HEK293T (cell line): ENCODE measurements around the gene MED15.
A peak's percentile ranks its signal among the peaks of the same experiment; 100 is the strongest.

Source experiments
- CTCF ChIA-PET: fragments of 350-600 bp; formaldehyde crosslinking; extraction: SDS; loops from one replicate; lab custom pipeline; 2021; ENCODE audit warnings: antibody characterized with exemption, inconsistent platforms; lab: Yijun Ruan, JAX
- POLR2A ChIA-PET: fragments of 350-600 bp; formaldehyde crosslinking; extraction: SDS; loops from one replicate; lab custom pipeline; 2020; ENCODE audit warnings: antibody characterized with exemption, inconsistent platforms; lab: Yijun Ruan, JAX
- DNase-seq: peaks from one replicate; pipeline ENCODE4 v3.0.0; 2012; ENCODE audit warnings: mixed read lengths; ENCODE audit errors: extremely low spot score
- ARNT ChIP-seq: fragments of 450-650 bp; IDR thresholded peaks from 2 replicates; pipeline ENCODE4 v1.6.1; 2017; ENCODE audit warnings: mild to moderate bottlenecking
- BHLHE40 ChIP-seq: fragments of 450-650 bp; IDR thresholded peaks from 2 replicates; pipeline ENCODE4 v1.6.1; 2016; ENCODE audit warnings: mild to moderate bottlenecking, moderate library complexity, borderline replicate concordance
- CTBP1 ChIP-seq: fragments of 450-650 bp; IDR thresholded peaks from 2 replicates; pipeline ENCODE4 v1.6.1; 2016; ENCODE audit warnings: borderline replicate concordance
- ELF4 ChIP-seq: fragments of 450-650 bp; IDR thresholded peaks from 2 replicates; pipeline ENCODE4 v1.6.1; 2017; ENCODE audit warnings: antibody characterized with exemption
- FOXA1 ChIP-seq: fragments of 450-650 bp; IDR thresholded peaks from 2 replicates; pipeline ENCODE4 v1.6.1; 2016; ENCODE audit warnings: mild to moderate bottlenecking
- FOXK2 ChIP-seq: fragments of 450-650 bp; IDR thresholded peaks from 2 replicates; pipeline ENCODE4 v1.6.1; 2016; ENCODE audit warnings: mild to moderate bottlenecking
- FOXM1 ChIP-seq: fragments of 450-650 bp; IDR thresholded peaks from 2 replicates; pipeline ENCODE4 v1.6.1; 2017; ENCODE audit warnings: mild to moderate bottlenecking, borderline replicate concordance
- HDGF ChIP-seq: fragments of 450-650 bp; IDR thresholded peaks from 2 replicates; pipeline ENCODE4 v1.6.1; 2017; ENCODE audit warnings: antibody characterized with exemption, borderline replicate concordance
- L3MBTL2 ChIP-seq: fragments of 450-650 bp; conservative IDR thresholded peaks from 2 replicates; pipeline ENCODE4 v1.6.1; 2016; ENCODE audit warnings: mild to moderate bottlenecking
- LEF1 ChIP-seq: fragments of 450-650 bp; IDR thresholded peaks from 2 replicates; pipeline ENCODE4 v1.6.1; 2017; ENCODE audit warnings: mild to moderate bottlenecking, borderline replicate concordance
- NFRKB ChIP-seq: fragments of 450-650 bp; IDR thresholded peaks from 2 replicates; pipeline ENCODE4 v1.6.1; 2016; ENCODE audit warnings: mild to moderate bottlenecking, moderate library complexity
- PKNOX1 ChIP-seq: fragments of 450-650 bp; IDR thresholded peaks from 2 replicates; pipeline ENCODE4 v1.6.1; 2016
- SP1 ChIP-seq: fragments of 450-650 bp; IDR thresholded peaks from 2 replicates; pipeline ENCODE4 v1.6.1; 2017
- SUZ12 ChIP-seq: fragments of 450-650 bp; IDR thresholded peaks from 2 replicates; pipeline ENCODE4 v1.6.1; 2016; ENCODE audit warnings: mild to moderate bottlenecking
- TARDBP ChIP-seq: fragments of 450-650 bp; IDR thresholded peaks from 2 replicates; pipeline ENCODE4 v1.6.1; 2016
- ZNF384 ChIP-seq: fragments of 450-650 bp; IDR thresholded peaks from 2 replicates; pipeline ENCODE4 v1.6.1; 2016

MED15 gene

GRCh38 chr22:20488946-20489345 is 18.5 kb upstream of the MED15 start:
- ChIA-PET POLR2A (no interaction called here), CTCF (no interaction called here)
- DNase-seq, result no peak
- TF ChIP-seq L3MBTL2 (no peak), HDGF (no peak), ELF4 (no peak), SUZ12 (no peak), FOXK2 (no peak), TARDBP (no peak), PKNOX1 (no peak), SP1 (no peak), CTBP1 (no peak), NFRKB (no peak)

- no peak for DNase-seq
- ChIA-PET CTCF (no interaction called here), POLR2A (no interaction called here)
- TF ChIP-seq BHLHE40 (no peak), NFRKB (no peak), SUZ12 (no peak), ZNF384 (no peak), PKNOX1 (no peak), LEF1 (no peak), ELF4 (no peak), HDGF (no peak), SP1 (no peak), ARNT (no peak), FOXA1 (no peak), TARDBP (no peak), FOXK2 (no peak), CTBP1 (no peak)
Observed at GRCh38 chr22:20490183-20490940, 17.0 kb upstream of the MED15 start.

GRCh38 chr22:20490941-20491307 is 16.5 kb upstream of the MED15 start:
- ChIA-PET POLR2A (no interaction called here), CTCF (no interaction called here)
- TF ChIP-seq NFRKB (no peak), ELF4 (no peak), FOXK2 (no peak), BHLHE40 (no peak), FOXM1 (no peak), ZNF384 (no peak), TARDBP (no peak), FOXA1 (no peak), CTBP1 (no peak), HDGF (no peak), SUZ12 (no peak), LEF1 (no peak), PKNOX1 (no peak), SP1 (no peak), ARNT (no peak), L3MBTL2 (no peak)
- no peak for DNase-seq

- TF ChIP-seq SP1 (no peak), ELF4 (no peak), PKNOX1 (no peak), ARNT (no peak), HDGF (no peak), ZNF384 (no peak), FOXM1 (no peak), FOXK2 (no peak), FOXA1 (no peak), CTBP1 (no peak), TARDBP (no peak), LEF1 (no peak), NFRKB (no peak), BHLHE40 (no peak), SUZ12 (no peak), L3MBTL2 (no peak)
- CTCF ChIA-PET, result no interaction called here
- no peak for DNase-seq
- POLR2A ChIA-PET, result no interaction called here
Observed at GRCh38 chr22:20491346-20491745, 16.1 kb upstream of the MED15 start.

GRCh38 chr22:20494978-20495860 is 12.2 kb upstream of the MED15 start, which contains the start of gene KLHL22:
Gene KLHL22, minus strand, starts transcription at chr22:20495795. Its CDS starts 6,584 bp downstream, at chr22:20489211.
- POLR2A ChIA-PET, result interaction anchor here (1.1 to 1.9 kb wide), 2 partner anchors 13 to 14 kb away, joined by 5 to 8 read pairs; partner anchors contain the start of gene MED15
- CTCF ChIA-PET, result interaction anchor here (0.6 to 0.9 kb wide), 2 partner anchors 25 to 77 kb away, joined by 3 to 4 read pairs; no protein-coding TSS in a partner anchor
- DNase-seq, result peak; percentile 66
- TF ChIP-seq ELF4, result no peak
- no peak for TF ChIP-seq LEF1
- TF ChIP-seq ARNT, result no peak
- no peak for TF ChIP-seq TARDBP
- TF ChIP-seq BHLHE40, result no peak
- TF ChIP-seq FOXK2, result no peak
- TF ChIP-seq HDGF, result no peak
- TF ChIP-seq SP1, result no peak
- no peak for TF ChIP-seq L3MBTL2
- no peak for TF ChIP-seq ZNF384
- TF ChIP-seq FOXA1, result no peak
- TF ChIP-seq PKNOX1, result no peak
- TF ChIP-seq FOXM1, result no peak
- no peak for TF ChIP-seq SUZ12
